Dermis blood vessel endothelial cell (primary cell): ENCODE results near the gene CHPF2. TPM values are rescaled to one million over a fixed set of nuclear protein-coding genes. Genes with fewer than 3 reads are reported as not detected.
A peak's percentile ranks its signal among the peaks of the same experiment; 100 is the strongest.

Experiments
- DNase-seq: peaks from one replicate; pipeline ENCODE4 v3.0.0; 2010
- total RNA-seq: library from RNA; depleted of rRNA; stranded (reverse); fragments of >200 nt; gene quantifications from 2 replicates; pipeline ENCODE4 v1.2.3, GENCODE V29; 2014

Gene CHPF2
- total RNA-seq, 1 donor from 2014 or later: 49.9 TPM

- no peak for DNase-seq
Observed at GRCh38 chr7:151269511-151269910, 37.2 kb downstream of the CHPF2 start.

DNA sequence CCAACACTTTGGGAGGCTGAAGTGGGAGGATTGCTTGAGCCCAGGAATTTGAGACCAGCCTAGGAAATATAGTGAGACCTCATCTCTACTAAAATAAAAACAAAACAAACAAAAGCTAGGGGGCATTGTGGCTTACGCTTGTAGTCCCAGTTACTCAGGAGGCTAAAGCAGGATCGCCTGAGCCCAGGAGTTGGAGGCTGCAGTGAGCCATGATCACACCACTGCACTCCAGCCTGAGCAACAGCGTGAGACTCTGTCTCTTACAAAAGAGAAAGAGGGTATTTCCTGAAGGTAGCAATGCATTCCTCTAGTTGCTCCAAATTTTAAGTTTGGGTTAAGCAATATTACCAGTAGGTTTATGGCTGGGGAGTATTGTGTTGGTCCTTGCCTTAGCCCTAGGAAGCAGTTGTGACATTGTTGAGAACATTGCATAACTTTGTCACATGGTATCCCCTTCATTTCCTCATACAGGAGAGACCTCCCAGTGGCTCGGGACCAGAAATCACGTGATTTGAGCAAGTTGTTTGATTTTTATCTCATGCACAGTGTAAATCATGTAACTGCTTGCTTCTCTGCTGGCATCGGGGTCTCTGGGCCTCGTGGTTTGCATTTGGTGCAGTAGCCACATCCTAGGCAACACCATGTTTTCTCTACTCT, 39.5 kb downstream of the CHPF2 start:
- no peak for DNase-seq

- no peak for DNase-seq
Observed at GRCh38 chr7:151272405-151272804, 40.1 kb downstream of the CHPF2 start.

GRCh38 chr7:151272877-151273276, 40.6 kb downstream of the CHPF2 start:
- DNase-seq: no peak

DNA sequence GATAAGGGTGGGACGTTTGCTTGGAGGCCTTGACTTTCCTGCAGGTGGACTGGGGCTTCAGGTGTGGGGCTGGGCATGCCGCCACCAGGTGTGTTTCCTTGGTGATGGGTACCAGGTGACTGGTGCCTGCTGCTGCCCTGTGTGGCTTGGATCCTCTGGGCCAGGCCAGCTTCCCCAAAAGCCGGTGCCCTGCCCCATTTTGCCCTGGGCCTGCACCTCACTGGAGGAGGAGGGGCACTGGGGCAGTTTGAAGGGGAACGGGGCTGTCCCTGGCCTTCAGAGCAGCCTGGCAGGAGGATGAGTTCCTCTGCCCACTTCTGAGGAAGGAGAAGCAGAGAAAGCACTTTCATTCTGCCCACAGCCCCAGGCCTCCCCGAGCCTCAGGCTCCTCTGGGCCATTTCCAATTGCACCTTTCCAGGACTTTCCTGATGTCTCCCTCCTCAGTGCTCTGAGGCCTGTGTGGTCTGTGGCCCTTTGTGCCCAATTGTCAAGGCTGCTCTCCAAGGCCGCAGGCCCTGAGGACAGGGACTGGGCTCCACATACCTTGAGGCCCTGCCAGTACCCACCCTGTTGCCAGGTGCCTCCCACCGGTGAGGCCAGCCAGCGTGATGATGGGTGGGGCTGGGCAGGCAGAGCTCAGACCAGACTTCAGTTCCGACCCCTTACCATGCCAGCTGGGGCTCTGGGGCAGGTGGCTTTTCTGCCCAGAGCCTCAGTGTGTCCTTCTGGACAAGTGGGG, 41.5 kb downstream of the CHPF2 start:
- no peak for DNase-seq

DNA sequence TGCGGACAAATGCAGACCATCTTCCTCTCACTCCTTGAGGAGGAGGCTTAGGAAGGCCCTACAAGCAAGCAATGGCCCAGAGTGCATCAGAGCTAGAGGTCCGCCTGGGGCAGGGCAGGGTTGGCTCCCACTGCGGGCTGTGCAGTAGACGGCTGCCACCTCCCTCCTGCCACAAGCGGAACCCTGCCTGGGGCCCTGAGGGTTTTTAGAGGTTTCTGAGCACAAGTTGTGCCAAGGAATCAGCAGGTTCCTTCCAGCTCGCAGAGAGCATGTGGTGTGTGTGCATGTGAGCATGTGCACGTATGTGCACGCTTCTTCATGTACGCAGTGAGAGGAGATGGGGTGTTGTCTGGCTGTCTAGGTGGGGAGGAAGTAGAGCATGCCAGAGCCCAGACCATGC, 42.1 kb downstream of the CHPF2 start:
- no peak for DNase-seq

- DNase-seq: no peak
Observed at GRCh38 chr7:151274936-151275812, 42.9 kb downstream of the CHPF2 start.

GRCh38 chr7:151275813-151276577, 43.7 kb downstream of the CHPF2 start:
- DNase-seq: no peak

DNA sequence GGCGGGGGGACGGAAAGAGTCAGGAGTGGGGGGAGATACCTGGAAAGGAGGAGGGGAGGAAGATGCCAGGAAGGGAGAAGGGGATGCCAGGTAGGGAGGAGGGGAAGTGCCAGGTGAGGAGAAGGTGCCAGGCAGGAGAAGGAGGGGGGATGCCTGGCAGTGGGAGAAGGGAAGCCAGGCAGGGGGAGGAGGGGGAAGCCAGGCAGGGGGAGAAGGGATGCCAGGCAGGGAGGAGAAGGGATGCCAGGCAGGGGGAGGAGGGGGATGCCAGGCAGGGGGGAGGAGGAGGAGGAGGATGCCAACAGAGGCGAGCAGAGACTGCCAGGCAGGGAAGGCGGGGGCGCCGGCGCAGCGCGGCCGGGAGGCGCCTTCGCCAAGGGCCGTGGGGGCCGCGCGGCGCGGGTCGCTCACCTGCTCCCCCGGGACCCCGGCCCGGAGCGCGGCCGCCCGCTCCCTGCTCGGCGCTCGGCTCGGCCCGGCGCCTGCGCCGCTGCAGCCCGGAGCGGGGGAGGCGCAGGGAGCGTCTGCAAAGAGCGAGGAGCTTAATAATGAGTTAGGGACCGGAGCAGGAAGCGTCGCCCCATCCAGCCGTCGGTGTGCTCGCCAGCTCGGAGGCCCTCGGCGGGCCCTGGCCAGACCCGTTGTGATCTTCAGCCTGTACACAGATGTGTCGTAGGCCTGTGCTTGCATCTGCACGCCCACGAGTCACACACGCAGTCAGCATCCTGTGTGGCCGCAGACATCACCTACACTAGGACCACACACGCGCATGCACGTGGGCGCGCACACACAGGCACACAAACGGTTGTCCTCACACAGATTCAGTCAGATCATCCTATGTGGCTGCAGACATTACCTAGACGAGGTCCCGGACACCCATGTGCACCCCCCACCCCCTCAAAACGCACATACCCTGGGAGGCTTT, 44.6 kb downstream of the CHPF2 start:
- DNase-seq: peak; percentile 57

DNA sequence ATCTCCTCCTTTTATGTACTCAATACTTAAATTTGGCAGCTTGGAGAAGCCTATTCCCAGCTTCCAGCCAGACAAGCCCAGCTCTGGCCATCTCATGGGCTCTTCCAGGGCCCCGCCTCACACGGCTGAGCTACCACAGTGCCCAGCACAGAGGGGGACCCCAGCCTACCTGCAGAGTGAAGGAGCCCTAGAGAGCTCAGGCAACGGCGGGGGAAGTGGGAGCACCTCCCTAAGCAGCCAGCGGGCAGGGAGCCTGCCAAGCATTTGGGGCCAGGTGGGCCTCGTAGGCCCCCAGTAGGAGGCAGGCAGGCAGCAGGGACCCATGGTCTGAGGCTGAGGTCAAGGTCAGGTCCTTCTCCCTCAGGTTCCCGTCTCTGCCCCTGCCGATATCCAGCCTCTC, 45.3 kb downstream of the CHPF2 start:
- no peak for DNase-seq

- no peak for DNase-seq
Observed at GRCh38 chr7:151278949-151279348, 46.7 kb downstream of the CHPF2 start.

- no peak for DNase-seq
Observed at GRCh38 chr7:151279868-151280267, 47.6 kb downstream of the CHPF2 start.

- DNase-seq: no peak
Observed at GRCh38 chr7:151280388-151281019, 48.2 kb downstream of the CHPF2 start.

DNA sequence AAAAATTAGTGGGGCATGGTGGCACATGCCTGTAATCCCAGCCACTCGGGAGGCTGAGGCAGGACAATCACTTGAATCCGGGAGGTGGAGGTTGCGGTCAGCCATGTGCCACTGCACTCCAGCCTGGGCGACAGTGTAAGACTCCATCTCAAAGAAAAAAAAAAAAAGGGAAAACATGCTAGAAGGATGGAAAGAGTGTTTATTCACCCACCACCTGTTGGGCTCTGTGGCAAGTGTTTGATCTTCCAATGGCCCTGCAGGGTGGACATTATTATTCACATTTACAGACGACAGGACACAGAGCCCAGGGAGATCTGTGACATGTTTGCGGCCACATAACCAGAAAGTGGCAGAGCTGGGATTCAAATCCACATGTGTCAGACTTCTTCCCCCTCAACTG, 49.4 kb downstream of the CHPF2 start:
- no peak for DNase-seq

- DNase-seq: no peak
Observed at GRCh38 chr7:151282111-151282510, 49.8 kb downstream of the CHPF2 start.

DNA sequence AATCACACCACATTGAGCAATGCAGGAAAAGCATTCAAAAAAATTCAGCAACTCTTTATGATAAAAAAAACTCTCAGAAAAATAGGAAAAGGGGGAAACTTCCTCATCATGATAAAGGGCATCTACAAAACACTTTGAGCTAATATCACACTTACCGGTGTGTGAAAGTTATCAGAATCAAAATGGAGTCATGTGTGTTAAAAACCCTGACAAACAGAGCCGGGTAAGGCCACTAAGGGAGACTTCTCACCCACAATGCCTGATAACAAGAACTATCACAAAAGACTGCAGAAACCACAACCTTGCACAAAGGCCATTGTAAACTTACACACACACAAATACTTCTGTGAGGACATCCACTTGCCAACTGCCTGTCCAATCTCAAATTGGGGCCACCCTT, 51.0 kb downstream of the CHPF2 start:
- no peak for DNase-seq

DNA sequence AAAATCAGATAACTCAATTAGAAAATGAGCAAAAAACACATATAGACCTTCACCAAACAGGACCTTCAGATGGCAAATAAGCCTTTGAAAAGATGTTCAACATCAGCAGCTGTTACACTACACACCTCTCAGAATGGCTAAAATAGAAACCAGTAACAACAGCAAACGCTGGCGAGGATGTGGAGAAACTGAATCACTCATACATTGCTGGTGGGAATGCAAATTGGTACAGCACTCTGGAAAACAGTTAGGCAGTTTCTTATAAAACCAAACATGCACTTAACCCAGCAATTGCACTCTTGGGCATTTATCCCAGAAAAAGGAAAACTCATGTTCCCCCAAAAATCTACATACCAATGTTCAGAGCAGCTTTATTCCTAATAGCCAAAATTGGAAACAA, 53.9 kb downstream of the CHPF2 start:
- no peak for DNase-seq
